ENCODE measurements around the gene AIF1L.

- TF ChIP-seq CTCF (IDR thresholded peaks at IDR 0.05) (no peak), POLR2A (IDR thresholded peaks at IDR 0.05) (no peak)
Observed at GRCh38 chr9:131092030-131092429, 4.3 kb upstream of the AIF1L start.
